NCI-H128 (cell line): ENCODE measurements around the gene DNAJC13.
A peak's percentile ranks its signal among the peaks of the same experiment; 100 is the strongest.

Experiments used
- DNase-seq: peaks from one replicate; lab custom pipeline; 2025; ENCODE audit not compliant: unreplicated experiment; lab: John Stamatoyannopoulos, UW

Gene DNAJC13

DNA sequence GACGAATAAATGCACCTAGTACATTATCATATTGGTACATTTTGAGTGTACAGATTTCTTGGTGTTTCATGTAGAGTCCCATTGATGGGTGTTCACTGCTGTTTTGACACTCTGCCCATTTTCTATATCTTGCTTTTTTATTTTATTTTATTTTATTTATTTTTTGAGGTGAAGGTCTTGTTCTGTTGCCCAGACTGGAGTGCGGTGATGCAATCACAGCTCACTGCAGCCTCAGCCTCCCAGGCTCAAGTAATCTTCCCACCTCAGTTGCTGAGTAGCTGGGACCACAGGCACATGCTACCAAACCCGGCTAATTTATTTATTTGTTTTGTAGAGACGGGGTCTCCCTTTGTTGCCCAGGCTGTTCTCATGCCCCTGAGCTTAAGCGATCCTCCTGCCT is 44.2 kb downstream of the DNAJC13 start:
- DNase-seq = no peak

DNA sequence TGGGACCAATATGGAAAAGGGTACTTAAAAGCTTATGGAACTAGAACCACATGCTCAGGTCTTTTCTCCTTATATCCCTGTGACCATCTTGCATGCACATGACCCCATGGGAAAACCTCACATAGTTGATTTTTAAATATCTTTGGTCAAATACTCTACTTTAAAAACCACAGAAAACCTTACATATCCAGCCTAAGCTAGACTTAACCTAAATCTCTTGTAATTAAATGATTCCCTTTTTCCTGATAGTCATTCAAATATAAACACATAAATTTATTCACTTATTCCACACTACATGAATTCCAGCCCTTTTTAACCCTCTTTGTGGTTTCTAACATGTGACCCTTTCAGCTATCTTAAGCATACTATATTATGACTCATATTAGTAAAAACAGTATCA is 46.8 kb downstream of the DNAJC13 start:
- DNase-seq = no peak

DNA sequence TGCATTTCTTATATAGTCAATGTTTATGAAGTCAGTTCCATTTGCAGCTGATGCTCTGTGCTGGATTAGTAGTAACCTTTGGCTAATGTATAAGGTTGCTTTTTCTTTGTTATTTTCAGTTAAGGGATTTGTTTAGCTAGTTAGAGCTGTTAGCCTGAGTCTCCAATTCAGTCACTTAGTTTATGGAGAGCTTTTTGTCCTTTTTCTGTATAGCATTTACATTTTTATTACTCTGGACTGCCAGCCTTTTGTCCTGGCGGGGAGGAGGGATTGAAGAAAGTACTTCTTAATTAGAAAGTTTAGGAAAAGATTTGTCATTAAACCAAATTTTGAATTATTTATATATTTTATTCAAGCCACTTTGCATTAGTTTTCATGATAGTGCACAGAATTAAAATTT is 52.0 kb downstream of the DNAJC13 start:
- DNase-seq = no peak

DNA sequence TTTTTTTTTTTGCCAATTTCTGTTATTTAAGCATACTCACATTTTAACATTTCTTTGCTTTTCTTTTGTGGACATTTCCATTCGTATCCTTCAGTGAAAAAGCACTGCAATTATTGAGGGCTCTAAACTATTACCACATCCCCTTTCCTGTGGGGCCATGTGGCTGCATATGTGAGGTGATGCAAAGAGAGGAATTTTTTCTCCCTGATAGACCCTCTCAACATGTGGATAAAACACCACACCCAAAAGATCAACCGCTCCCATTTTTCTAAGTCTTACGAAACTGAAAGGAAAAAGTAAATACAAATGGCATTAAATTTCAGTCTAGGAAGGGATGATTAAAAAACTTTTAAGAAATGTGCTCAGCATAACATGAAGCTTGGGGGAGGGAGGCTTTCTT is 68.8 kb downstream of the DNAJC13 start:
- DNase-seq = no peak

DNA sequence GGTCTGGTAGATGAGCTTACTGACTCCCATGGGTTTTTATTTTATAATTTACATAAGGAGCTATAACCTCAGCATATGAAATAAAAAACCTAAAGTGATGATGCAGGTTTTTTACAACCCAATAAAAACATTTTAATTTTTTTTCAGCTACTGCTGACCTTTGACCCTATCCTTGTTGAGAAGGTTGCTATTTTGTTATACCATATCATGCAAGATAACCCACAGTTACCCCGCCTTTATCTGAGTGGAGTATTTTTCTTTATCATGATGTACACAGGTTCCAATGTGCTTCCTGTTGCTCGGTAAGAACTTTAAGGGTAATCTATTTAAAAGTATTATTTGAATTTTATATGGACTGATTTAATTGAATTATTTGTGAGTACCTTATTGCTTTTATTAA is 70.8 kb downstream of the DNAJC13 start:
- DNase-seq = no peak

DNA sequence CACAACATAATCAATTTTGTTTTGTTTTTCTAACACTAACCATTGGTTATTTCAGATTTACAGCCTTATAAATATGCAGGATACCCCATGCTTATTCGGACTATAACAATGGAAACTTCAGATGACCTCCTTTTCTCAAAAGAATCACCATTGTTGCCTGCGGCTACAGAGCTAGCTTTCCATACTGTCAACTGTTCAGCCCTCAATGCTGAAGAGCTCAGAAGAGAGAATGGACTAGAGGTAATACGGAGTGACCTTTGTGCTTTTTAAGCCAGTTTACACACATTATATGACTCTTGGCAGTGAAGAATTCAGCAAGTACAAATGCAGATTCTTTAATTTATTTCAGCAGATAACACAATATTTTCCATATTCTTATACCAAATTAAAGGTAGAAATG is 81.8 kb downstream of the DNAJC13 start:
- no peak for DNase-seq

DNA sequence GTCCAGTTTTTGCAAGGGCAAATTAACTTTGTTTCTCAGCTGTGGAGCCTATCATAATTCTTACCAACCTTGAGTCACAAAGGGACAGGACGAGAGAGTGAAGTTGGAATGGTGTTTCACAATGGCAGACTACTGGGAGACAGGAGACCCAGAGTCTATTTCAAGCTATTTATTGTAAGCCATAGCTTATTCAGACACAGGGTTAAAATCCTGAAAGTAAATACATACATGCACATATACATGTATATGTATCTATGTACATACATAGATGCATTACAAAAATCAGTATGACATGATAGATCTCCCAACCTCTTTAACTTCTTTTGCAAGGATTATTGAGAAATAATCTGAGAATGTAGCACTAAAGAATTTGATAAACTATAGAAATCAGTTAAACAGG is 86.3 kb downstream of the DNAJC13 start:
- no peak for DNase-seq

DNA sequence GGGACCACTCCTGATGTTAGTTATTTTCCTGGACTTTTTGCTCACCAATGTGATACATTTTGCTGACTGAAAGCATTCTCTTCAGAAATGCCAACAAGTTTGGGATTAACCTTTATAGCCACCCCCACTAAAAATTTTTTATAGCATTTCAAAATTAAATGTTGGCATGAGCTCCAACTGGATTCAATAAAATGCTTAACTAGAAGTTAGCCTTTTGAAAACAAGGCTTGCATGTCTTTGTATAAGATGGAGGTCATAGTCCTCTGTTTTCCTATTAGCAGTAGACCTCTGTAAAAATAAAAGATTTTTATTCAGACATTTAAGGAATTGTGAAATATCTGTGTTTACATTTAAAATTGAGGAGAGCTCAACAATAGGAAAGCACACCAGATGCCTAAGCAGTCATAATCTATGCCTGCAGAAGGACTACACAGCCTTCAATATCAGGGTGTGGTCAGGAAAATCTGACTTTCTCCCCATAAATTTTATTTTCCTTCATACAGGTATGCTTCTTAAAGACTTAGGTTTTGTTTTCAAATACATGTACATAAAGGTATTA is 87.2 kb downstream of the DNAJC13 start:
- DNase-seq = no peak

DNA sequence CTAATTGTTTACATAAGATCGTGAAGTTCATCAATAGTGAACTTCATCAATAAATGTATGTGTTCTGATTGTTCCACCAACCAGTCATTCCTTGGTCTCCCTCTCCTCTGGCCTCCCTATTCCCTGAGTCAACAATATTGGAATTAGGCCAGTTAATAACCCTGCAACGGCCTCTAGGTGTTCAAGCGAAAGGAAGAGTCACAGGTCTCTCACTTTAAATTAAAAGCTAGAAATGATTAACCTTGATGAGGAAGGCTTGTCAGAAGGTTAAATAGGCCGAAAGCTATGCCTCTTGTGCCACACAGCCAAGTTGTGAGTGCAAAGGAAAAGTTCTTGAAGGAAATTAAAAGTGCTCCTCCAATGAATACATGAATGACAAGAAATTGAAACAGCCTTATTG is 90.4 kb downstream of the DNAJC13 start:
- DNase-seq = no peak

DNA sequence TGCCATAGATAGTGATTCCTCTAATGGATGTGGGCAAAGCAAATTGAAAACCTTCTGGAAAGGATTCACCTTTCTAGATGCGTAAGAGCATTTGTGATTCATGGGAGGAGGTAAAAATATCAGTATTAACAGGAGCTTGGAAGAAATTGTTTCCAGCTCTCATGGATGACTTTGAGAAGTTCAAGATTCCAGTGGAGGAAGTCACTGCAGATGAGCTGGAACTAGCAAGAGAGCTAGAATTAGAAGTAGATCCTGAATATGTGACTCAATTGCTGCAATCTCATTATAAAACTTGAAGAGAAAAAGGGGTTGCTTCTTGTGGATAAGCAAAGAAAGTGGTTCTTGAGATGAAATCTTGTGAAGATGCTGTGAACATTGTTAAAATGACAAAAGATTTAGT is 91.8 kb downstream of the DNAJC13 start:
- DNase-seq = no peak

DNA sequence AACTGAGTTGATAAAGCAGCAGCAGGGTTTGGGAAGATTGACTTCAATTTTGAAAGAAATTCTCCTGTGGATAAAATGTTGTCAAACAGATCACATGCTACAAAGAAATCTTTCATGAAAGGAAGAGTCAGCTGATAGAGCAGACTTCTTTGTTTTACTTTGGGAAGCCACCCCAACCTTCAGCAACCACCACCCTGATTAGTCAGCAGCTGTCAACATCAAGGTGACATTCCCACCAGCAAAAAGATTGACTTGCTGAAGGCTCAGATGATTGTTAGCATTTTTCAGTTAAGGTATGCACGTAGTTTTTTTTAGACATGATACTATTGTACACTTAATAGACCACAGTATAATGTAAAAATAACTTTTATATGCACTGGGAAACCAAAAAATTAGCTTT is 92.2 kb downstream of the DNAJC13 start:
- no peak for DNase-seq

DNA sequence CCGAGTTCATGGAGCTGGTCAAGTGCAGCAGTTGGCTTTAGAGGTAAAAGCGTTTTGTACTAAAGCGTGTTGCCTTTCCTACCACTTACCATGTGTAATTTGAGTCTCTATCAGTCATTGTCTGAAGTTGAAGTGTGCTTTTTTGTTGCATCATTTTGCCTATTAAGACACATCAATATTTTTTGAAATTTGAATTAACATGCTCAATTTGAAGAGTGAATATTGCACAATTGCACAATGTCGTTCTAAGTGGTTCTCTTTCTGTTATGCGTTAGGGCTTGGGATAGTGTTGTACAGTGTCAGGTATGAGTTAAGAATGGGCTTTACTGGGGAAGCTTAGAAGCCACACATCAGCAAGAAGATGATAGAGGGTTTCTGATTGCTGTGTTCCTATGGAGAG is 95.8 kb downstream of the DNAJC13 start:
- DNase-seq = peak; percentile 64

DNA sequence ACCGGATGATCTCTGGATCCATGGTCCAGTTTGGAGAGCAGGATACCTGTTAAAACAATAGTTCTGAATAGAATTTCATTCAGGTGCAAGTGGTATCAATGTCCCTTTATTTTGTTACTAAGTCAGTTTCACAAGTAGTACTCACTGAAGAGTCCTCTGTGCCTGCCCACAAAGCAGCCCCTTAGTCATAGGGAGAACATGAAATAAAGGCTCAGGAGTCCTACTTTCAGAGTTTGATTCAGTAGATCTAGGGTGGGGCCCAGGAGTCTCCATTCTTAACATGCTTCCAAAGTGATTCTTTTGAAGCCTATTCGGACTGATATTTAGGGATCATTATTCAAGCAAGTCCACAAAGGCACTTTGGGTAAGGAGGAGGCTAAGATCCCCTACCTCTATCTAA is 100.0 kb downstream of the DNAJC13 start:
- DNase-seq = no peak

DNA sequence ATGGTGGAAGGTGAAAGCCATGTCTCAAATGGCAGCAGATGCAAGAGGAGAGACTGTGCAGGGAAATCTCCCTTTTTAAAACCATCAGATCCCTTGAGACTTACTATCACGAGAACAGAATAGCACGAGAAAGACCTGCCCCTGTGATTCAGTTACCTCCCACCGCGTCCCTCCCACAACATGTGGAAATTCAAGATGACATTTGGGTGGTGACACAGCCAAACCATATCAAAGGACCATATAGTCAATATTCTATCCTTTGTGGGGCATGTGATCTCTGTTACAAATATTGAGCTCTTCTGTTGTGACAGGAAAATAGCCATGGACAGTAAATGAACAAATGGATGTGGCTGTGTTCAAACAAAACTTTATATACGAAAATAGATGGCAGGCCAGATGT is 102.6 kb downstream of the DNAJC13 start:
- no peak for DNase-seq

DNA sequence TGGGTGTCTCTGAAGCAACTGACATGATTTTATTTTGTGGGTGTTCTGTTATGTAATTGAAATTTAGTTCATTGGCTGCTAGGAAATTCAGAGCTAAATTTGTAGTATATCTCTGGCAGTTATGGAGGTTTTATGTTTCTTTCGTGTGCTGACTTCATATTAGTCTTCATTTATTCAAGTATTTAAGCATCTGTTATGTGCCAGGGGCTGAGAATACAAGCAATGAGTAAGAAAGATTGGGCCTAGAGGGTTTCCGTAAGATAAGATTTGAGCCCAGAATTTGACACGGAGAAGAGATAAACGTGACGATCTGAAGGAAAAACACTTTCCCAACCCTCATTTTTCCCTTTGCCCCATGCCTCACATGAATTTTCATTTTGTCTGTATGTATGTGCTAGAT is 104.6 kb downstream of the DNAJC13 start:
- DNase-seq = no peak

DNA sequence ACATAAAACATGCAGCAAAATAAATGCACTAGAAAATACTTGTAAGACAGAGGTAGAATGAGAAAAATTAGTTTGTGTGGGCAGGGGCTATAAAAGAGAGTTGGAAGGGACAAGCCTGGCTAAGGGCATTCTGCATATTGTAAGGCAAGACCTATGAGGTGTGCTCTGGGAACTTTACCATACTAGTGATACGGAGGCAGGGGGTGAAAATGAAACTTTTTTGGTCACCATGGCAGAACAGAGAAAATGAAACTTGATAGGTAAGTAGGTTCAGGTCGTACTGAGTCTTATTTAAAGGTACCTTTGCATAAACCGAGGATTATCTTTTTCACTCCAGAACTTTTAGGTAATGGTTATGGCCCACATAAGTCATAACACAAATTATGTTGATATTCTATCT is 105.1 kb downstream of the DNAJC13 start:
- no peak for DNase-seq

DNA sequence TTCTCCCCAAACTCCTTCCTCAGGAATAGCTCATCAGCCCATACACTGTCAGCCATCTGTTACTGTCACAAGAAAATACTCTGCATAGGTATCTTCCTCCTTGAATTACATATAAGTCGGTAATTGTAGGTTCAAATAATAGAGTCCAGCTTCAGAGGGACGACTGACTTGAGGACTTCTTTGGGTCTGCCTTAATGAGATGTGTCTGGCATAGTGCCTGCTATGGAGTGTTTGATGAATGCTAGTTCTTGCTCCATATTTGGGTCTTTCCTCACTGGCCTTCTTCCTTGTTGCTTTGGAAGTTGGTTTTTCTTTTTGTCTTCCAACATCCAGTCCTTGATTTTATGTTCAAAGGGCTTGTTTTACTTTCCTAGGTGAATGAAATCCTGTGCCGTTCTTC is 113.3 kb downstream of the DNAJC13 start:
- no peak for DNase-seq

DNA sequence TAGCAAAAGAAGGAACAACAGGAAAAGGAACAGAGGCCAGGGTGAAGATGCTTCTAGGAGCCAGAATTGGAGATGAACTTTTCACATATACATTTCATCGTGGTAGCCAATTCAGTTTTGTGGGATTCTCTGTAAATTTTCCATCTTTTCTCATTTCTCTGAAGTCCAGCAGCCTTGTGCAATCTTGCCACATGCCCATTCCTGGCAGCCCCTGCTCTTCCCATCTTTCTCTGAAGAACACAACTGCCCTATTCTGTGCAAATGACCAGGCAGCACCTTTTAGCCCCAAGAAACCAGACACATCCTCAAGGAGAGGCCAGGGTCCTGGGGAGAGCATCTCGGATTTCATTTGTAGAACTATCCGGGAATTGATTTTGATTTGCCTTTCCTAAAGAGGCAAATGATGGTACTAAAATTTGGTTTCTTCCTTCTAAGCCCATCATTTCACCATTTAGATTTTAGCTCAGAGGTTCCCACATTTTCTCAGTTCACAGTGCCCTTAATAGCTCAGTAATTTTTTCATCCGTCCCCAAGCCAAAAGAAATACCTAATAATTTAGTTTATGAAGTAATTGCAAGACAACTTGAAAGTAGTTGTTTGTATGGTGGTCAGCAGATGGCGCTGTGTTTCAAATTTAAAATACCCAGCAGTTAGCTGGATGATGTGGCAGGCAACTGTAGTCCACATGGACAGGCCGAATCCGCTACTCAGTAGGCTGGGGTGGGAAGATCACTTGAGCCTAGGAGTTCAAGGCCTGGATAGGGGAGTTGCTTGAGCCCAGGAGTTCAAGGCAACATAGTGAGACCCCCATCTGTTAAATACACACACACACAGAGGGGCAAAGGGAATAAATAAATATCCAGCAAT is 118.5 kb downstream of the DNAJC13 start:
- peak; percentile 49 for DNase-seq

DNA sequence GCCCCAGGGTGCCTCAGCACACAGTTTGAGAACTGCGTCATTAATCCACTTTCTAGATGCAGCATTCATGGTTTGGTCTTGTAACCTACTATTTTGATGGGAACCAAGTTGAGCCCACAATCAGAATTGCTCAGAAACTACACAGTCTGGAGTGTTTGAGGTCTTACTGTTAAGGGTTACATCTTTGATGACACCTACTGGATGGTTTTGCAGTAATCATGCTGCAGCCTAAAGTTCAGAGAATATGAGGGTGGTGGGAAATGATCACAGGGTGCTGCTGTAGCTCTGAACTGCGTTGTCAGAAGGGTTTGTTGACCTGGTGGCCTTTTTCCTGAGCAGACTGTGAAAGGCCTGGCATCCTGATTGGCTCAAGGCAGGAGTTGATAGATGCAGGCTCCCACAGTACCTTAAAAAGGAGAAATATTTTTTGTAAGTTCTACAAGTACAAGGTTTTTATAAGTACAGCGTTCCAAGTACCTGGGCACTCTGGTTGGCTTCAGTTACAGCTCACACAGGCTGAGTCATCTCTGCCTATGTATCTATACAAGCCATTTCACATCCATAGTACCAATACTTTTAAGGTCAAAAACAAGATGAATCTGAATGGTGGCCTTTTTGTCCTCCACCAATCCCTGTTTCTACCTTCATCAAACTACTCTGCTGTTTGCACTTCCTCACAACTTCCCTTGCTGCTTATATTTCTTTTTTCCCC is 119.3 kb downstream of the DNAJC13 start:
- DNase-seq = no peak

DNA sequence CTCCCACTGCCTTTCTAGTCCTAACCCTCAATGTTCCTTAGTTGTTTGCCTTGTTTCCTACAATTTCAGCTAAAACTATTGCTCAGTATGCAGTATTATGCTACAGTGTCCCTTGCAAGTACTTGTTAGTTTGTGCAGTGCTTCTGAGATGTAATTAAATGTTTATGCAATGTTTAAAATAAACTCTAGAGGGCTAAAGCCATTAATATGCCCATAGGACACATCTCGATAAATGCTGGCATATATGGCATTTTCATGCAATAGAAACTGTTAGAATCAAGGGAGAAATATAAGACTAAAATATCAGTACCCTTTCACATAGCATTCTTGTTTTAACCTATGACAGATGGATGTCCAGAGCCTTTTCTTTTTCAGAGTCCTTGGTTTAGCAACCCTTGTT is 120.0 kb downstream of the DNAJC13 start:
- DNase-seq = no peak

DNA sequence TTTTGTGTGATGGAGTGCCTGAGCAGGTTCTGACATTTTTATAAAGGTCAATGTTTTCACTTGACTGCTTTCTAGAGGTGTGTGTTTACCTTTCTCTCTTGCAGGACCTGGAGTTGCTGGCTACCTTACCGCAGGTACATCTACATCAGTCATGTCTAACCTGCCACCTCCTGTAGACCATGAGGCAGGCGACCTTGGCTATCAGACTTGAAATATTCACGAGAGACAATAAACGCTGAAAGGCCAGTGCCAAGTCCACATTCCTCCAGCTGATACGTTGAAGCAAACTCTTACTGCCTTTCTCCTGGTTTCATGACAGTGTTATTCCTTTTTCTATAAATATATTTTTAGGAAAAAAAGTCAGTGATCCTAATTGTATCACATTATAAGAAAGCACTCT is 120.8 kb downstream of the DNAJC13 start:
- DNase-seq = no peak

DNA sequence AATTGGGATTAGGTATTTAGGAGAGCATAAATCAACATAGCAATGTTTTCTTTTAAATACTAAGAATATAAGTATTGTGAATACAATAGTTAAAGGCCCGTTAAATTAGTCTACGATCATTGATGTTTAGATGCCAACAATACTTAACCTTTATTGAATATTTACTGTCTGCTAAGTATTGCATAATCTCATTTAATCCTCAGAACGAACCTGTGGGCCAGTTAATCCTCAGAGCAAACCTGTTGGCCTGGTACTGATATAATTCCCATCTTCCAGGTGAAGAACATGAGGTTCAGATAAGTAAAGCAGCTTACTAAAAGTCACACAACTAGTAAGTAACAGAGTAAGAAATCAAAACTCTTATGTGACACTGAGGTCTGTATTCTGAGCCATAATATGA is 122.4 kb downstream of the DNAJC13 start:
- no peak for DNase-seq
